CD1c-positive myeloid dendritic cell (primary cell): ENCODE measurements around the gene ACER1.
"Not testable (repeated sequence)": the region's sequence is repeated elsewhere in the genome, so short reads cannot be mapped to it uniquely, and the experiment has no call there.

Experiments
- DNase-seq: peaks from one replicate; pipeline ENCODE4 v3.0.0-alpha.2; 2016; ENCODE audit errors: extremely low spot score

The ACER1 gene

GRCh38 chr19:6288737-6289136, 44.7 kb downstream of the ACER1 start:
- no peak for DNase-seq

GRCh38 chr19:6287269-6287885, 46.0 kb downstream of the ACER1 start:
- DNase-seq, result no peak

- no peak for DNase-seq
Measured at GRCh38 chr19:6286676-6287075, 46.7 kb downstream of the ACER1 start.

GRCh38 chr19:6282393-6282792, 51.0 kb downstream of the ACER1 start:
- not testable (repeated sequence) for DNase-seq

GRCh38 chr19:6279931-6280591, 53.4 kb downstream of the ACER1 start, which contains the start of gene MLLT1:
Gene MLLT1, minus strand, starts transcription at chr19:6279975. Its CDS starts 191 bp downstream, at chr19:6279784.
- peak; percentile 97 for DNase-seq

- no peak for DNase-seq
Measured at GRCh38 chr19:6279620-6279930, 53.8 kb downstream of the ACER1 start.

- no peak for DNase-seq
Measured at GRCh38 chr19:6278740-6279619, 54.4 kb downstream of the ACER1 start.

GRCh38 chr19:6278051-6278450, 55.4 kb downstream of the ACER1 start:
- DNase-seq, result no peak

GRCh38 chr19:6276447-6276846, 57.0 kb downstream of the ACER1 start:
- no peak for DNase-seq

GRCh38 chr19:6275170-6275744, 58.2 kb downstream of the ACER1 start:
- no peak for DNase-seq

GRCh38 chr19:6274756-6275155, 58.7 kb downstream of the ACER1 start:
- DNase-seq, result no peak

GRCh38 chr19:6273701-6274601, 59.5 kb downstream of the ACER1 start:
- peak; percentile 83 for DNase-seq

- no peak for DNase-seq
Measured at GRCh38 chr19:6272913-6273600, 60.4 kb downstream of the ACER1 start.

- no peak for DNase-seq
Measured at GRCh38 chr19:6272411-6272791, 61.0 kb downstream of the ACER1 start.

- DNase-seq, result no peak
Measured at GRCh38 chr19:6271721-6272410, 61.5 kb downstream of the ACER1 start.

- no peak for DNase-seq
Measured at GRCh38 chr19:6271251-6271650, 62.2 kb downstream of the ACER1 start.

GRCh38 chr19:6270822-6271221, 62.6 kb downstream of the ACER1 start:
- no peak for DNase-seq

- DNase-seq, result no peak
Measured at GRCh38 chr19:6270076-6270745, 63.2 kb downstream of the ACER1 start.

- DNase-seq, result no peak
Measured at GRCh38 chr19:6269101-6269886, 64.1 kb downstream of the ACER1 start.
